Endothelial cell of umbilical vein (primary cell): ENCODE results near the gene ABCC5. TPM values are rescaled to one million over a fixed set of nuclear protein-coding genes. Genes with fewer than 3 reads are reported as not detected.

Source experiments
- BruUV-seq: library from RNA; stranded (reverse); fragments of 400-500 nt; replicated peaks from 2 replicates; lab custom pipeline; 2021; lab: Mats Ljungman, UMichigan
- CTCF ChIA-PET: fragments of 300-600, 350-600 bp; sonication (Branson Sonifier 250); formaldehyde crosslinking; loops from one replicate; lab custom pipeline; 2021; ENCODE audit warnings: antibody characterized with exemption, inconsistent platforms; lab: Charles Lee
- POLR2A ChIA-PET: fragments of 300-600, 350-600 bp; sonication (Branson Sonifier 250); formaldehyde crosslinking; loops from one replicate; lab custom pipeline; 2021; ENCODE audit warnings: antibody characterized with exemption, inconsistent platforms; lab: Charles Lee
- DNase-seq: peaks from one replicate; pipeline ENCODE4 v3.0.0-alpha.2; 2011; ENCODE audit warnings: low read depth, low spot score
- FAIRE-seq: peaks from 2 replicates; lab custom pipeline; 2011; peaks lifted over from hg19 to GRCh38; lab: Jason Lieb, UNC
- H2AFZ ChIP-seq: 2 replicates; pipeline ENCODE4 v1.6.0; 2012; ENCODE audit warnings: low read depth, low read length, control low read depth, inconsistent platforms
- H3K27ac ChIP-seq: 2 replicates; pipeline ENCODE4 v1.5.1; 2011; ENCODE audit warnings: low read depth, mild to moderate bottlenecking, control low read depth, low read length, moderate library complexity; ENCODE audit not compliant: insufficient read depth
- H3K27me3 ChIP-seq, 2 experiments: 2 replicates each; pipeline versions ENCODE4 v1.6.0 to v1.6.1; 2011; ENCODE audit warnings: low read length in 2 of 2, mixed read lengths in 1 of 2; ENCODE audit not compliant: control insufficient read depth in 2 of 2, insufficient read depth in 2 of 2
- H3K36me3 ChIP-seq, 2 experiments: 2 replicates in 1 of 2; 3 replicates in 1 of 2; pipeline ENCODE4 v1.5.1; 2011; ENCODE audit warnings: low read length in 2 of 2, mild to moderate bottlenecking in 1 of 2, moderate library complexity in 1 of 2; ENCODE audit not compliant: control insufficient read depth in 2 of 2, insufficient read depth in 2 of 2; ENCODE audit errors: extremely low read depth in 1 of 2
- H3K4me1 ChIP-seq: 3 replicates; pipeline ENCODE4 v1.5.1; 2011; ENCODE audit warnings: mild to moderate bottlenecking, low read length; ENCODE audit not compliant: control insufficient read depth, insufficient read depth; ENCODE audit errors: extremely low read depth
- H3K4me2 ChIP-seq: 2 replicates; pipeline ENCODE4 v1.6.1; 2011; ENCODE audit warnings: low read length, control low read depth, mixed read lengths; ENCODE audit not compliant: insufficient read depth
- H3K4me3 ChIP-seq, 3 experiments: fragments of 200-600 bp in 1 of 3; sonication (generic), shearing (Covaris generic) in 1 of 3; replicated peaks in 1 of 3; 2 replicates each; pipeline ENCODE4 v1.5.1; 2011 to 2016; ENCODE audit warnings: control low read depth in 3 of 3, low read length in 3 of 3, mild to moderate bottlenecking in 2 of 3, inconsistent platforms in 1 of 3, low read depth in 1 of 3, moderate library complexity in 1 of 3; ENCODE audit not compliant: insufficient read depth in 1 of 3
- H3K79me2 ChIP-seq: 2 replicates; pipeline ENCODE4 v1.6.0; 2012; ENCODE audit warnings: low read length, inconsistent platforms; ENCODE audit not compliant: control insufficient read depth, insufficient read depth
- H3K9ac ChIP-seq: replicated peaks from 2 replicates; pipeline ENCODE3; 2011; ENCODE audit warnings: low read length, control low read depth; ENCODE audit not compliant: insufficient read depth; ENCODE audit errors: extremely low read depth
- H3K9me1 ChIP-seq: replicated peaks from 3 replicates; pipeline ENCODE4 v1.6.0; 2011; ENCODE audit warnings: mild to moderate bottlenecking, low read length; ENCODE audit not compliant: control insufficient read depth, insufficient read depth; ENCODE audit errors: extremely low read depth
- H3K9me3 ChIP-seq: replicated peaks from 2 replicates; pipeline ENCODE4 v1.5.1; 2012; ENCODE audit warnings: low read length, inconsistent platforms; ENCODE audit not compliant: control insufficient read depth, insufficient read depth
- H4K20me1 ChIP-seq: replicated peaks from 2 replicates; pipeline ENCODE3; 2011; ENCODE audit warnings: mild to moderate bottlenecking, low read length; ENCODE audit not compliant: control insufficient read depth, insufficient read depth; ENCODE audit errors: extremely low read depth
- CTCF ChIP-seq, 2 donors: IDR thresholded peaks; 1 replicate in 1 of 2; 2 replicates in 1 of 2; pipeline ENCODE4 v1.5.1; 2011; ENCODE audit warnings: low read length in 2 of 2, mild to moderate bottlenecking in 2 of 2, moderate library complexity in 2 of 2, control low read depth in 1 of 2, inconsistent platforms in 1 of 2, low read depth in 1 of 2; ENCODE audit not compliant: insufficient read depth in 1 of 2; ENCODE audit errors: extremely low read depth in 1 of 2
- EZH2 ChIP-seq: IDR thresholded peaks from 2 replicates; pipeline ENCODE4 v1.6.1; 2012; ENCODE audit warnings: borderline replicate concordance, low read depth, mild to moderate bottlenecking, moderate library complexity, low read length, inconsistent platforms; ENCODE audit not compliant: severe bottlenecking
- FOS ChIP-seq: IDR thresholded peaks from 2 replicates; pipeline ENCODE4 v1.6.1; 2011; ENCODE audit warnings: mild to moderate bottlenecking, low read length, moderate library complexity, borderline replicate concordance; ENCODE audit not compliant: insufficient read depth
- GATA2 ChIP-seq: IDR thresholded peaks from 2 replicates; pipeline ENCODE4 v1.7.0; 2011; ENCODE audit warnings: low read depth, mild to moderate bottlenecking, moderate library complexity, mixed read lengths, low read length; ENCODE audit not compliant: insufficient read length, insufficient read depth
- JUN ChIP-seq: IDR thresholded peaks from 2 replicates; pipeline ENCODE4 v1.6.1; 2011; ENCODE audit warnings: borderline replicate concordance, low read depth; ENCODE audit not compliant: insufficient read length, insufficient read depth
- MAX ChIP-seq: IDR thresholded peaks from 2 replicates; pipeline ENCODE4 v1.6.1; 2011; ENCODE audit not compliant: insufficient read depth, insufficient read length
- MYC ChIP-seq: IDR thresholded peaks from one replicate; pipeline ENCODE4 v1.6.1; 2011; ENCODE audit warnings: mild to moderate bottlenecking, low read depth, low read length
- POLR2A ChIP-seq: IDR thresholded peaks from 2 replicates; pipeline ENCODE4 v1.6.1; 2012; ENCODE audit warnings: low read depth, mild to moderate bottlenecking, control low read depth, low read length
- POLR2AphosphoS5 ChIP-seq: IDR thresholded peaks from 2 replicates; pipeline ENCODE4 v1.6.1; 2012; ENCODE audit warnings: low read depth, mild to moderate bottlenecking, control low read depth, low read length, moderate library complexity; ENCODE audit not compliant: insufficient read depth
- dilution Hi-C: fragments of 300-500 bp; cut with MboI; formaldehyde crosslinking; loops from one replicate; pipeline ENCODE4 v1.15.0; 2019; ENCODE audit warnings: low sequenced_read_pairs; ENCODE audit not compliant: extremely low pct_ligation_motif_present
- intact Hi-C: fragments of 100-400 bp; cut with micrococcal nuclease; formaldehyde crosslinking; loops from one replicate; pipeline ENCODE4 v1.10.0; 2022
- polyA plus RNA-seq, 4 experiments: library from polyadenylated mRNA; depleted of rRNA in 3 of 4; stranded (reverse) in 3 of 4; unstranded in 1 of 4; fragments of >200 nt; gene quantifications; 2 replicates each; pipeline versions ENCODE4 v1.2.1 to v1.2.3, GENCODE V29; 2011 to 2012; ENCODE audit warnings: missing spikeins in 1 of 4
- total RNA-seq: library from RNA; stranded (reverse); gene quantifications from 2 replicates; pipeline ENCODE4 v1.2.3, GENCODE V29; 2021

Gene ABCC5
- total and polyA plus RNA-seq, 2 donors (not counting 3 experiments of a cell fraction or from before 2014, with no cell fraction given), result 22.5 to 24.6 TPM

GRCh38 chr3:184066211-184066610, 48.5 kb upstream of the ABCC5 start:
- no peak for TF ChIP-seq GATA2
- no peak for TF ChIP-seq POLR2AphosphoS5
- TF ChIP-seq FOS, result no peak
- no peak for TF ChIP-seq JUN
- no peak for TF ChIP-seq MAX
- TF ChIP-seq POLR2A, result no peak
- no peak for TF ChIP-seq CTCF (IDR thresholded peaks at IDR 0.05; ENCODE audit: extremely low read depth in 1 of 2, insufficient read depth in 1 of 2, low read depth in 1 of 2, low read length in 2 of 2)
- TF ChIP-seq EZH2, result no peak
- no peak for TF ChIP-seq MYC
- FAIRE-seq (no peak), DNase-seq (no peak)
- Histone ChIP-seq H3K27ac (no peak overlapping the region), H3K4me3 (no peak overlapping the region), H3K4me2 (no peak overlapping the region), H3K9me3 (no peaks in the 10 kb centered on the region), H3K79me2 (no peaks in the 10 kb centered on the region), H3K4me1 (no peaks in the 10 kb centered on the region), H3K27me3 (peaks cover 0 to 8% of the 10 kb centered on the region in 2 experiments), H3K36me3 (no peaks in the 10 kb centered on the region), H2AFZ (no peak overlapping the region), H3K9ac (no peak overlapping the region), H3K9me1 (no peaks in the 10 kb centered on the region), H4K20me1 (no peaks in the 10 kb centered on the region)
- no TSS peak for BruUV-seq
- intact Hi-C loops, result no loop called here
- POLR2A ChIA-PET, result no interaction called here
- dilution Hi-C loops, result no loop called here
- CTCF ChIA-PET, result no interaction called here
